Measurements from ENCODE around the gene NSMF.

NSMF gene

DNA sequence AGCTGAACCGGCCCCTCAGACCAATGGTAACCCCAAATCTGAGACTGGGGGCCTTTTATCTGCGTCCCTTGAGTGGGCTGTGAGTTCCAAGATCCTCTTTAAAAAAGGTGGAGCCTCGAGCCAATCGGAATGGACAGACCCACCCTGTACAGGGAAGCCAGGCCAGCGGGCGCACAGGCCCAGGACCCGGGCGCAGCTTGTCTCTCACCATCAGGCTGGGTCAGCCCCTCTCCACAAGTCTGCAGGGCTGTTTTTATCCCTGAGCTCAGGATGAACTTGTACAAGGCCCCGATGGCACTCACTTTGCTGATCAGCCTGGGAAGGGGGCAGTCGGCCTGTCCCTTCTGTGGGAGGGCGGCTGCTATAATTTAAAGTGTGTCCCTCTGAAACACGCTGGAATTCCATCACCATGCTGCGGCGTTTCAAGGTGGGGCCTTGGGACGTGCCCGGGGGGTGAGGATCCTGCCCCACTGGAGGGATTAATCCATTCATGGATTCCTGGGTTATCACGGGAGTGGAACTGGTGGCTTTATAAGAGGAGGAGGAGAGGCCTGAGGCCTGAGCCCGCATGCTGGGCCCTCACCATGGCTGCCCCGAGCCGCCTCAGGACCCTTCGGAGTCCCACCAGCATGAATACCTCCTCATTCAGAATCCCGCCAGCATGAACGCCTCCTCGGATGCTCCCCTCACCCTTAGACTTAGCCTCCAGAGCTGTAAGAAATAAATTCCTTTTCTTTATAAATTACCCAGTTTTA lies 50.3 kb downstream of the NSMF start:
- no peak for DNase-seq

DNA sequence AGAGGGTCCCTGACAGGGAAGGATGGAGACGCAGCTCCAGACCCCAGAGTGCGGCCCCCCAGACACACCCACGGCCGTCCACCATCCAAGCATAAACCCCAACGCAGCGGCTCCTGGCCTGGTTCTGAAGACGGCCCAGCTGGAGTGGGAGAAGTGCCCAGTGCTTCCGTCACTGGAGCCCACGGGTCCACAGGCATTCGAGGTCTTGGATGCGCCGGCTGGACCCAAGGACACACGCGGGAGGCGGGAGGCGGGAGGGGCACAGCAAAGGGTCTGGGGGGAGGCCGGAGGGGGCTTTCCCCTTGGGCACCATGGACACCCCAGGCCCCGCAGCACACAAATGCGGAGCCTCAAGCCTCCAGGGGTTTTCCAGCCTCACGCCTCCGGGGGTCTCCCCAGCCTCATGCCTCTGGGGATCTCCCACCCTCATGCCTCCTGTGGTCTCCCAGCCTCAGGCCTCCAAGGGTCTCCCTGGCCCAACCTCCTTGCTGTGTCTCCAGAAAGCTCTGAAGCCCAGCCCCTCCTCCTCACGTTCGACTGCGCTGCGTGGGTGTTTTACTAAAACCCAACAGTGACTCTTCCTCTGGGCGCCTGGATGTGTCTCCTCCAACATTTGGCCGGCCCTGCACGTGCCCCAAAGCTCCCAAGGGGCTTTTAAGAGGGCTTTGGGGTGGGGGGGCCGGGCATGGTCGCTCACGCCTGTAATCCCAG lies 51.4 kb downstream of the NSMF start:
- no peak for DNase-seq

- peak; percentile 42 to 48 for DNase-seq
Measured at GRCh38 chr9:137406876-137407589, 52.1 kb downstream of the NSMF start.

- no peak for DNase-seq
Measured at GRCh38 chr9:137406085-137406760, 52.9 kb downstream of the NSMF start.

- no peak for DNase-seq
Measured at GRCh38 chr9:137405677-137406081, 53.5 kb downstream of the NSMF start.

GRCh38 chr9:137404961-137405567 lies 54.1 kb downstream of the NSMF start:
- DNase-seq: no peak

DNA sequence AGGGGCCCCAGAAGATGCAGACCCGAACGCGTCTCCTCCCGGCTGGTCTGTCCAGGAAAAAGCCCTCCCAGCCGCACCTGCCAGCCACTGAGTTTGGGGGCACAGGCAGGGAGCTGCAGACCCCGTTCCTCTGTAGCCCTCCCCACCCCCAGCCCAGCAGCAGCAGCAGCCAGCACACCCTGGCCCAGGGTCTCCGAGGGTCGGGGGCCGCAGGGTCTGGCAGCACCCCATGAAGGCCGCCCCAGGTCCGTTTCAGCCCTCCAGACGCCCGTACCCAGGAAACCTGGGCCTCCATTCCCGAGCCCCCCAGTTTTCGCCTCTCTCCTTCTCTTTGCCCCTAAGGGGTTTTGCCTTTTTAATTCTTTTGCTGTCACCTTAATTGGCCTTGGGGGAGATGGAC lies 55.9 kb downstream of the NSMF start:
- no peak for DNase-seq

DNA sequence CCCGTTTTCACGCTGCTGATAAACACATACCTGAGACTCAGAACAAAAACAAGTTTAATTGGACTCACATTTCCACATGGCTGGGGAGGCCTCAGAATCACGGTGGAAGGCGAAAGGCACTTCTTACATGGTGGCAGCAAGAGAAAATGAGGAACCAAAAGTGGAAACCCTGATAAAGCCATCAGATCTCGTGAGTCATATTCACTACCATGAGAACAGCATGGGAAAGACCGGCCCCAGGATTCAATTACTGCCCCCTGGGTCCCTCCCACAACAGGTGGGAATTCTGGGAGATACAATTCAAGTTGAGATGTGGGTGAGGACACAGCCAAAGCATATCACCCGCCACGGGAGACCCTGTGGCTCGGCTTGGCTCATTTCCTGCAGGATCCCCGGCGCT lies 56.4 kb downstream of the NSMF start:
- no peak for DNase-seq

GRCh38 chr9:137398561-137399468 lies 60.3 kb downstream of the NSMF start:
- no peak for DNase-seq

GRCh38 chr9:137397675-137398423 lies 61.3 kb downstream of the NSMF start:
- no peak for DNase-seq
